ENCODE results near the gene ETV6.

- TF ChIP-seq CTCF (IDR thresholded peaks at IDR 0.05) (no peak), POLR2A (IDR thresholded peaks at IDR 0.05) (no peak)
Measured at GRCh38 chr12:11722071-11722470, 72.6 kb downstream of the ETV6 start.

All from lower leg skin (tissue), 3 donors.